Endodermal cell (in vitro differentiated cells): ENCODE results near the gene UBASH3A. TPM values are rescaled to one million over a fixed set of nuclear protein-coding genes. Genes with fewer than 3 reads are reported as not detected.

Experiments used
- DNase-seq: peaks from one replicate; pipeline ENCODE4 v3.0.0-alpha.2; 2017
- H3K27ac ChIP-seq: 2 replicates; pipeline ENCODE4 v1.5.1; 2013; ENCODE audit warnings: mild to moderate bottlenecking, low read depth, low read length, moderate library complexity
- H3K27me3 ChIP-seq: 2 replicates; pipeline ENCODE4 v1.6.1; 2013; ENCODE audit warnings: mild to moderate bottlenecking, low read length, moderate library complexity; ENCODE audit not compliant: insufficient read depth, control insufficient read depth, poor library complexity, severe bottlenecking
- H3K36me3 ChIP-seq: 2 replicates; pipeline ENCODE4 v1.7.0; 2013; ENCODE audit warnings: mild to moderate bottlenecking, low read length, moderate library complexity; ENCODE audit not compliant: control insufficient read depth, insufficient read depth
- H3K4me1 ChIP-seq: one replicate; pipeline ENCODE4 v1.7.0; 2013; ENCODE audit warnings: low read length; ENCODE audit not compliant: control insufficient read depth, insufficient read depth
- H3K4me3 ChIP-seq: 2 replicates; pipeline ENCODE4 v1.5.1; 2013; ENCODE audit warnings: mild to moderate bottlenecking, low read length, moderate library complexity
- H3K9ac ChIP-seq: 2 replicates; pipeline ENCODE4 v1.6.1; 2013; ENCODE audit warnings: mild to moderate bottlenecking, low read length, moderate library complexity; ENCODE audit not compliant: poor library complexity, severe bottlenecking; ENCODE audit errors: extremely low read depth
- H3K9me3 ChIP-seq: 2 replicates; pipeline ENCODE4 v1.6.1; 2013; ENCODE audit warnings: mild to moderate bottlenecking, low read length, moderate library complexity; ENCODE audit not compliant: control insufficient read depth
- H3K27ac Mint-ChIP-seq: 2 replicates; pipeline ENCODE4 v1.8.0; 2020; ENCODE audit warnings: mixed read lengths
- H3K27me3 Mint-ChIP-seq: 2 replicates; pipeline ENCODE4 v1.8.0; 2021; ENCODE audit warnings: mild to moderate bottlenecking, mixed read lengths; ENCODE audit not compliant: insufficient read depth
- H3K36me3 Mint-ChIP-seq: 2 replicates; pipeline ENCODE4 v1.8.0; 2020; ENCODE audit warnings: low read depth, mixed read lengths
- H3K4me1 Mint-ChIP-seq: 2 replicates; pipeline ENCODE4 v1.8.0; 2020; ENCODE audit warnings: mixed read lengths
- H3K4me3 Mint-ChIP-seq: 2 replicates; pipeline ENCODE4 v1.8.0; 2020; ENCODE audit warnings: mild to moderate bottlenecking, moderate library complexity, mixed read lengths
- H3K9me3 Mint-ChIP-seq: 2 replicates; pipeline ENCODE4 v1.8.0; 2020; ENCODE audit warnings: mild to moderate bottlenecking, mixed read lengths
- WGBS, 2 experiments: methylation state at CpG; one replicate each; pipeline versions ENCODE4 v1.1.5 to v1.1.7; 2013; ENCODE audit warnings: missing lambda C conversion rate in 2 of 2, mixed read lengths in 1 of 2; ENCODE audit not compliant: insufficient coverage in 1 of 2, insufficient read length in 1 of 2; 5-methylcytosine and 5-hydroxymethylcytosine counted together
- total RNA-seq, 2 donors: library from RNA; stranded (reverse); fragmentation: NEBNext Ultra II Directional in 1 of 2; extraction: Animal tissue kit (Norgen Biotek cat#: 25700) in 1 of 2; gene quantifications; 2 replicates in 1 of 2; 3 replicates in 1 of 2; pipeline ENCODE4 v1.2.1, GENCODE V29; 2021
- TF ChIP-seq, protein P1 (sequence below): fragments of 200-600 bp; sonication (generic); conservative IDR thresholded peaks from 2 replicates; pipeline ENCODE4 v1.5.0; 2021; ENCODE audit warnings: antibody characterized with exemption, mild to moderate bottlenecking

The UBASH3A gene
- total RNA-seq, 2 donors from 2014 or later, result not detected

DNA sequence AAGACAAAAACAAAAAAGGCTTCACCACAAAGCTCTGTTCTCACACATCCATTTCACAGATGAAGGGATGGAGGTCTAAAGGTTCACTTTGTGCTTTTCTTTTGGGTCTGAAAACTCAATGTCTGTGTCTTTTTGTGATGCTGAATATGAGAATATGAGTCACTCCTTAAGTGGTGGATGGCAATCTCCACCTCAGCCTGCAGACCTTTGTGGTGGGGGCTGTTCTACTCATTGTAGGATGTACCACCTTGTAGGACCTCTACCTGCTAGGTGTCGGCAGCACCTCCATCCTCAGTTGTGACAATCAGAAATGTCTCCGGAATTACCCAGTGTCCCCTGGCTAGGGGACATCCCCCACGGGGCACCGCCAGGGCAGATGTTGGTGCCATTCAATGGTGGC, 42.8 kb downstream of the UBASH3A start:
- no peak overlapping the region for H3K4me3 ChIP-seq
- H3K36me3 ChIP-seq, result no peaks in the 10 kb centered on the region
- Mint-ChIP-seq H3K4me3 (no peak overlapping the region), H3K4me1 (peaks cover 14% of the 10 kb centered on the region), H3K36me3 (no peaks in the 10 kb centered on the region), H3K27ac (no peak overlapping the region), H3K27me3 (no peaks in the 10 kb centered on the region), H3K9me3 (peaks cover 2% of the 10 kb centered on the region)
- peaks cover 6% of the 10 kb centered on the region for H3K27me3 ChIP-seq
- no peaks in the 10 kb centered on the region for H3K9me3 ChIP-seq
- TF ChIP-seq, protein P1, sequence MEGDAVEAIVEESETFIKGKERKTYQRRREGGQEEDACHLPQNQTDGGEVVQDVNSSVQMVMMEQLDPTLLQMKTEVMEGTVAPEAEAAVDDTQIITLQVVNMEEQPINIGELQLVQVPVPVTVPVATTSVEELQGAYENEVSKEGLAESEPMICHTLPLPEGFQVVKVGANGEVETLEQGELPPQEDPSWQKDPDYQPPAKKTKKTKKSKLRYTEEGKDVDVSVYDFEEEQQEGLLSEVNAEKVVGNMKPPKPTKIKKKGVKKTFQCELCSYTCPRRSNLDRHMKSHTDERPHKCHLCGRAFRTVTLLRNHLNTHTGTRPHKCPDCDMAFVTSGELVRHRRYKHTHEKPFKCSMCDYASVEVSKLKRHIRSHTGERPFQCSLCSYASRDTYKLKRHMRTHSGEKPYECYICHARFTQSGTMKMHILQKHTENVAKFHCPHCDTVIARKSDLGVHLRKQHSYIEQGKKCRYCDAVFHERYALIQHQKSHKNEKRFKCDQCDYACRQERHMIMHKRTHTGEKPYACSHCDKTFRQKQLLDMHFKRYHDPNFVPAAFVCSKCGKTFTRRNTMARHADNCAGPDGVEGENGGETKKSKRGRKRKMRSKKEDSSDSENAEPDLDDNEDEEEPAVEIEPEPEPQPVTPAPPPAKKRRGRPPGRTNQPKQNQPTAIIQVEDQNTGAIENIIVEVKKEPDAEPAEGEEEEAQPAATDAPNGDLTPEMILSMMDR, result no peak
- no peak overlapping the region for H3K9ac ChIP-seq
- WGBS, 2 experiments, result 91 to 100% methylated on average over 3 to 4 of the region's 4 CpGs
- no peak overlapping the region for H3K27ac ChIP-seq
- H3K4me1 ChIP-seq, result no peaks in the 10 kb centered on the region
- no peak for DNase-seq

DNA sequence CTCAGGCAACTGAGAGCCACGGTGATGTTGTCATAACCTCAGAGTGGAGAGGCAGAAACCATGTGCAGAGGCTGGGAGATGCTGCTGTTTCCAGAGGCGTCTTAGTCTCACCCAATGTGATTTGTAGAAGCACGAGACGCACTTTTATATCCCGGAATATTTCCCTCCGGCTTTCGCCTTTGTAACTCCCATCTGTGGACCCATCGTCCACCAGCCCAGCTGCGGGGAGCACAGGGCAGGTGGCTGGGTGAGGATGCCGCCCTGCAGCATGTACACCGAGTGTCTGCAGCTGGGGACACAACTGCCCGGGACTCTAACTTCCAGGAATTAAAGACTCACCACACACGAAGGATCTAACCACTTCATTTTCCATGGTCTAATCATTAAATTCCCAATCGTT, 43.5 kb downstream of the UBASH3A start:
- no peaks in the 10 kb centered on the region for H3K9me3 ChIP-seq
- Mint-ChIP-seq H3K36me3 (no peaks in the 10 kb centered on the region), H3K27me3 (no peaks in the 10 kb centered on the region), H3K4me3 (no peak overlapping the region), H3K9me3 (peaks cover 2% of the 10 kb centered on the region), H3K27ac (no peak overlapping the region), H3K4me1 (peaks cover 14% of the 10 kb centered on the region)
- H3K27me3 ChIP-seq, result peaks cover 6% of the 10 kb centered on the region
- no peak overlapping the region for H3K9ac ChIP-seq
- 87 to 89% methylated on average over 12 to 14 of the region's 14 CpGs for WGBS, 2 experiments
- H3K4me3 ChIP-seq, result no peak overlapping the region
- H3K27ac ChIP-seq, result no peak overlapping the region
- no peak for DNase-seq
- H3K36me3 ChIP-seq, result no peaks in the 10 kb centered on the region
- TF ChIP-seq, protein P1, result no peak
- no peaks in the 10 kb centered on the region for H3K4me1 ChIP-seq

DNA sequence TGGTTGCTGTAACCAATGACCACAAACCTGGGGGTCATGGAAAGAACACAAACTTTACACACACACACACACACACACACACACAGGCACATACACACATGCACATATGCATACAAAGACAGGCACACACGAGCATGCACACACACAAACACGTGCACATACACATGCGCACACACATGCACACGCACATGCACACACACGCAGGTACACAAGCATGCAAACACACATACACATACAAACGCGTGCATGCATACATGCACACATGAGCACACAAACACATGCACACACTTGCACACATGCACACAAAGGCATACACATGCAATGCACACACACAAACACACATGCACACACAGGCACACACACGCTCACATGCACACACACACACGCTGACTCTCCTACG, 44.0 kb downstream of the UBASH3A start:
- DNase-seq, result no peak
- H3K27ac ChIP-seq, result no peak overlapping the region
- Mint-ChIP-seq H3K36me3 (no peaks in the 10 kb centered on the region), H3K4me3 (no peak overlapping the region), H3K4me1 (peaks cover 14% of the 10 kb centered on the region), H3K9me3 (peaks cover 2% of the 10 kb centered on the region), H3K27ac (no peak overlapping the region), H3K27me3 (no peaks in the 10 kb centered on the region)
- H3K36me3 ChIP-seq, result no peaks in the 10 kb centered on the region
- H3K9me3 ChIP-seq, result no peaks in the 10 kb centered on the region
- peaks cover 6% of the 10 kb centered on the region for H3K27me3 ChIP-seq
- TF ChIP-seq, protein P1, result no peak
- H3K4me1 ChIP-seq, result no peaks in the 10 kb centered on the region
- no peak overlapping the region for H3K9ac ChIP-seq
- H3K4me3 ChIP-seq, result no peak overlapping the region
- WGBS, 2 experiments, result 94 to 100% methylated on average over 3 to 10 of the region's 10 CpGs
